Tongue (tissue), 2 donors: ENCODE results near the gene PLXDC2. TPM values are rescaled to one million over a fixed set of nuclear protein-coding genes. Genes with fewer than 3 reads are reported as not detected.
A peak's percentile ranks its signal among the peaks of the same experiment; 100 is the strongest.

Source experiments
- DNase-seq: peaks from one replicate; pipeline ENCODE4 v3.0.0-alpha.2; 2015
- total RNA-seq: library from RNA; depleted of rRNA; stranded (reverse); fragments of >200 nt; gene quantifications from one replicate; pipeline ENCODE4 v1.2.3, GENCODE V29; 2014

Gene PLXDC2
- total RNA-seq, 1 donor from 2014 or later: 54.1 TPM

GRCh38 chr10:20048161-20048560 is 231.9 kb downstream of the PLXDC2 start:
- no peak for DNase-seq

- no peak for DNase-seq
Observed at GRCh38 chr10:20058135-20058534, 241.9 kb downstream of the PLXDC2 start.

DNA sequence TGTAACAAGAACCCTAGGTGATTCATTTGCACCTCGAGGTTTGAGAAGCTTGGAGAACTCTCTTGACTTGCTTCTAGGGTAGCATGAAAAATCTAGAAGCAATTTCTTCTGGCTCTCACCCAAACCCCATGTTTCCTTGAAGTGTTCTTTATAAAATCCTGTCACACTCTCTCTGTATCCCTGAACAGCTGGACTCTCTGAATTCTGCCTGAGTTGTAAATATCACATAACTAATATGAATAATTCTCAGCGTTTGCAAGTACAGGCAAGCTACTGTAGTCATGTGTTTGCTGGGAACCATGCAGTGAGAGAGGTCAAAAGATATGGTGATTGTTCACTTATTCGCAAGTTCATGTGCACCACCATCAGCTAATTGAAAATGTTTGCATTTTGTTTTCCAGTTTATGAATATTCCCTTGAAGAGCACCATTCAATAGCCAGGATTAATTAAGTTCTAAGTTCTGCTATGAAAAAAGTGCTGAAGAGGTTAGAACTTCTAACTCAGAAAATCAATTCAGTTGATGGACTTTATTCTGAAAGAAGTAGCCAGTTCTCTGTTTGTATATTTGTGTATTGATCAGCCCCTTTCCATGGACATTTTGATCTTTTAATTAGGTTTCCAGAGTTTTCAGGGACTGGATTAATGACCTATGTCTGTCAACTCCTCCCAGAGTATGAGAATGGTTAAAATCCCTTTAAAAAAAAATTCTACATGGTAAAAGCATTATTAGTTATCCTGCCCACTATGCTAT is 243.0 kb downstream of the PLXDC2 start:
- peak; percentile 81 for DNase-seq

DNA sequence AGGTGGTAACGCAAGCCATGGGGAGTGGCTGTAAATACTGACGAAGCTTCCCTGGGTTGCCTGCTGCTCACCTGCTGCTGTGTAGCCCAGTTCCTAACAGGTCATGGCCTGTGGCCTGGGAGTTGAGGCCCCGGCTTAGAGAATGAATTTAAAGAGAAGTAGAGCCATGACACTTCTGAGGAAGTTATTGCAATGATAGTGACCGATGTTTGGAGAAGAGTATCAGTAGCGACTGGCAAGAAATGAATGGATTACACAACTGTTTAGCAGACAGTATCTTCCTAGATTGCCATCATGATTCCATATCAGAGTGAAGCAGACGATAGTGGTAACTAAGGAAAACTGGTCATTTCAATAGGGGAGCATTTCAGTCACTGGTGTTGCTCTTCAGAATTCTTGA is 249.6 kb downstream of the PLXDC2 start:
- no peak for DNase-seq

DNA sequence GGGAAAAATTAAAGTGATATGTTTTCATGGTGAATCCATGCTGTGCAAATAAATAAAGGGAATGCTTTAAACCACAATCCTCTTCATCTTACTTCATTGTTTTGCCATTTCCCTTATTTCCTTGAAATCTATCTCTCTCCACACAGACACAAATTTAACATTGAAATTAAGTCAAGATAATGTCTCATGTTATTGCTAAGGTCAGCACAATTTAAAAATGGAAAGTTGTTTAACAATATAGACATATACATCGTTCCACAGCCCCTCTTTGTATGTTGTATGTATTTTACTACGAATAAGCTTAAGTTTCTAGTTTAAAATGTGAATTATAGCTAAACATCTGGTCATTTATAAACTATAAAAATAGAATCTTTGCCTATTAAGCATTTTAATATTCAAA is 256.9 kb downstream of the PLXDC2 start:
- DNase-seq: no peak

DNA sequence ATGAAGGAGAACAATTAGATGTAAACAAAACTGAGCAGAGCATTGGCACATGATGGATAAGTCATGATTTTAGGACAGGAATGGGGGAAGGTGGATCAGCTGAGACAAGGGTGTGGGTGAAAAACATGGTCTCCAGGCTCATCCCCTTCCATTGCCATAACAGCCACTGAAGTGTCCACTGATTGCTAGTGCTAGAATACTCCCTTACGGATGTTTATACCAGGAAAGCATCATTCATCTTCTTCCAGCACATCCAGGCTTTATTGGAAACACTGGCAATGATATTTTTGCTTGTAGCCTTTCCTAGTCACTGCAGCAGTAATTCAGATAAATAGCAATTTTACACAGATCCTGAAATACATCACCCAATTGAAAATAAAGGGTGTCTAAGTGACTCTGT is 259.5 kb downstream of the PLXDC2 start:
- DNase-seq: no peak

GRCh38 chr10:20084451-20084850 is 268.2 kb downstream of the PLXDC2 start:
- no peak for DNase-seq

- DNase-seq: peak; percentile 48
Observed at GRCh38 chr10:20085115-20085514, 268.9 kb downstream of the PLXDC2 start.

- DNase-seq: no peak
Observed at GRCh38 chr10:20087353-20087752, 271.1 kb downstream of the PLXDC2 start.

DNA sequence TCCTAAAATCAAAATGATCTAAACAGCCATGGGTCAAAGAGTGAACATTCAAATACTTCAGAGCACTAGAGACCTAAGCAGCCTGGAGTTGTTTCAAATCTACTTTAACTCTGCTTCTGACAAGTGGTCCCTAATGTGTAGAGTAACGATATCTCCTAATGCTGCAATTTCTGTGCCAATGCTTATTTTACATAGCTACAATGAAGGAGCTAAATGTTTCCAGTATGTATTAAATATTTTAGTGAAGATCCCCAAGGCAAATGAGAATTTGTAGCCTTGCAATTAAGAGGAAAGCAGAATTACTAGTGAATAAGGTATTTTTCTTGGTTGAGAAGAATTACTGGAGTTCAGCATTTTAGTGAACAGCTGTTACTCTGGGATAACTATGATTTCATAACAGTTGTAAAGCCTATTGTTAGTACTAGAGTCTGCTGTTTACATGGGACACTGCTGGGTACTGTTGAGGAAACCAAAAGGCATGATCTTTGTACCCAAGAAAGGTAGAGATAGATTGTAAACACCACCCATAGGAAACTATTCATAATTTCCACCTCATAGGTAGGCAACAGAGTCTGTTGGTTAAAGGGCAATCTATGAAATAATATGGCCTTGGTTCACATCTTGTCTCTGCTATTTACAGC is 271.9 kb downstream of the PLXDC2 start:
- peak; percentile 74 for DNase-seq

DNA sequence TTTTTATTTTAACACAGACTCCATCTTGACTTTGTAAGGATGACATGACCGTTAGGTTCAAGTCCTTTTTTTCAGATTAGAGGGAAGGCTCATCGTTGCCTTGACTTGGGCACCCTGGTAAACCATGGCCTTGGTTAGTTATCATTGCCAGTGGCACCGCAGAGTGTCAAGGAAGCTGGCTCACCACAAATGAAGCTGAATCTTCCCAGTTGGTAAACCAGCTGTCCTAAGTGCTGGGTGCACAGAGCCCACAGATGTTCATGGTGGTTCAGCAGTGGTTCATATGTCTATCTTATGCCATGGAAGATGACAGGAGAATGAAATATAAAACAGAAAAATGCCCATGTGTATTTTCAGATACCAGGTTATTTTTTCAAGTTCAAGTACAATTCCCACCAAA is 273.6 kb downstream of the PLXDC2 start:
- no peak for DNase-seq

DNA sequence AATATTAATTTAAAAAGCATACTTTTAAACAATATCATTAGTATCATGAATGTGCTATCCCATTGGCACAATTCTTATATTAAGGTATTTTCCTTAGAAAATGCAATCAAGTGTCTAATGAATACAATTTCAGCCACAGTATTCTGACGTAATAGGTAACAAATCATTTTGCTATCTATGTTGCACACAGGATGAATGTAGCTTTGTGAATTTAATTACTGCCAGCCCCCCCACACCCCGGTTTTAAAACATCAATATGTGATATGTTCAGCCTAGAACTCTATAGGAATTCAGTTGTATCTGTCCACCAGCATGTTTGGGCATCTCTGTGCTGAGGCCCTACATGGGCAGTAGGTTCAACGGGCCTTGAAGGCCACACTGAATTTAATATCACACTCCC is 274.6 kb downstream of the PLXDC2 start:
- no peak for DNase-seq

DNA sequence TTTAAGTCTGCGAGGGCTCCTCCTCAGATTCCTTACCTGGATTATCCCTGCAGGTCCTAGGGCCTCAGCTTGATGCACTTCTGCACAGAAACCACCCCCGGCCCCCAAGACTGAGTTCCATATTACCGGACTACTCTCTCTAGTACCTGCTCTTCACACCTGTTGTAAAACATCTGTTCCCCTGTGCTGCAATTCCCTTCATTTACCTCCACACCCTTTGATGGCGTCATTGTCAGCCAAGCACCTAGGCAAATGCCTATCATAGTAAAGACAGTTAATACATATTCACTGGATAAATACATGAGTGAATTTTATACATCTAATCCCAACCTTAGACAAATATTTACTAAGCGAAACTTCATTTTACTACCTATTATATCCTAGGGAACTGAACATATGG is 275.5 kb downstream of the PLXDC2 start:
- DNase-seq: peak; percentile 32

- no peak for DNase-seq
Observed at GRCh38 chr10:20093600-20093999, 277.4 kb downstream of the PLXDC2 start.

- DNase-seq: no peak
Observed at GRCh38 chr10:20094226-20094976, 278.2 kb downstream of the PLXDC2 start.

DNA sequence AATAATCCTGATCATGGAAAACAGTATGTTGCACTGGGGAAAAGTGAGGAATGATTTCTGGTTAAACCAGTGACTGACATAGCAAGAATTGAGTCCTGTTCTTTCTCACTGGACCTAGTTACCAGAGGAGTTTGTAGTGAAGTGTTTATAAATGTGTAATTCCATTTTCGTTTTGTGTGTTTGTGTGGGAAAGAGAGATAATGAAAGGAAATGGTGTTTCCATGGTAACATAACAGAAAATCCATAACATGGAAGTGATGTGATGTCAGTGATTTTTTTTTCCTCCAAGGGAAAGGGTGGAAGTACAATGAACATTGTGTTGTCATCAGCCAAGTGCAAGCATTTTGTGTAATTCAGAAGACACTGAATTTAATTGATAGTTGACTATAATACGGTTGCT is 283.9 kb downstream of the PLXDC2 start:
- DNase-seq: peak; percentile 84

GRCh38 chr10:20105236-20105635 is 289.0 kb downstream of the PLXDC2 start:
- DNase-seq: no peak

DNA sequence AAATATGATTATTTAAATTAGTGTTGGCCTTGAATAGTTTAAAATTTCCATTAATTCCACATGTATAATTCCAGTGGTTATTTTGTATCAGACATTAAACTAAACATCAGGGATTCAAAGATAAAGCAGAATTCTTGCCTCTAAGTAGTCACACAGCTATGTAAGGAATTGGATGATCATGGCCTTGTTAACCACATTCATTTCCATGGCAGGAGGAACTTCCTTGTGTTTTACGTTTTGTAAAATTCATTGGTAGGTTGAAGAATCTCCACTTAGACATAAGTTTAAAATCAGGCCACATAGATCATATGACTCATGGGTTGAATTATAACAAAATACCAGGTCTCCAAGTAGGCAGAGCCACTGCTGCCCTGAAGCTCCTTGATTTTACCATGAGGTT is 289.7 kb downstream of the PLXDC2 start:
- DNase-seq: no peak

DNA sequence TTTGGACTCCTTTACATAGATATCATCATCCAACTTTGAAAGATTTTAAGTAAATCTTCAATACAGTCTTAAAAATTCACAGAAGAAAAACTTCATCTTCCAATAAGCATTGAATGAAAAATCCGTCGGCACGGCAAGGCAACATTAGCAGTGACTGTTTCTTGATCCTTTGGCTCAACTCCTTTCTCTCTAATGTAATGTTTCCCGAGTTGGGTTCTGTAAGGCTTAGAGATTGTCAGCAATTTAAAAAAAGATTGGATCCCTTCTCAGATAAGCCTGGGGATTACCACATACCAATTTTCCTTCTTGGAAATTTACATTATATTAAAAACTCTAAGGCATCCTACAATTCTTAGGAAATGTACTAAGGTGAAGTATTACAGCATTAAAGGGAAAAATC is 291.8 kb downstream of the PLXDC2 start:
- DNase-seq: no peak

DNA sequence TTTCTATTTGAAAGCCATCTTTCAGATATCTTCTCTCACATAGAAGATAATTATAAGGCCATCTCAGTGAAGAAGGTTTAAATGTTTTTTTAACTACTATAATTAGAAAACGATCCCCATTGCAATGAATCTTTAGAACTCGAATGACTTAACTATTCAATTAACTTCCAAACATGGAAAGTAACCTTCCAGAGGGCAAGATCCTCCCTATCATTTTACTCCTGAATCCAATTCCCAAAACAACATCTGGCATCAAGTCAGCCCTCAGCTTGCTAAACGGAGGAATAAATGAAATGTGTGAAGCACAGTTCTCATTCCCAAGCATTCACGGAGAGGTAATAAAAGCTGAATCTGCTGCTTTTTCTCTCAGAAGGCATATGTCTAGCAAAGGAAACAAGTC is 293.4 kb downstream of the PLXDC2 start:
- DNase-seq: no peak

- peak; percentile 28 for DNase-seq
Observed at GRCh38 chr10:20110125-20111100, 294.2 kb downstream of the PLXDC2 start.

- no peak for DNase-seq
Observed at GRCh38 chr10:20114179-20114578, 297.9 kb downstream of the PLXDC2 start.
